Activated T-helper 1 cell treated with anti-CD3 and anti-CD28 coated beads, Interleukin-12 subunit alpha, Interleukin-12 subunit beta, Interleukin-2, Interleukin-4 antibody, amounts not matched to agents 30 ng/mL and 10 ng/mL and 1 ng/mL, durations not matched to agents 14 hours and 24 hours and 36 hours (primary cell): Measurements from ENCODE around the gene STING1. TPM values are rescaled to one million over a fixed set of nuclear protein-coding genes. Genes with fewer than 3 reads are reported as not detected.

ENCODE experiments used
- DNase-seq: peaks from one replicate; pipeline ENCODE4 v3.0.0; 2021; ENCODE audit warnings: low spot score
- H3K27ac Mint-ChIP-seq: one replicate; pipeline ENCODE4 v1.8.0; 2021; ENCODE audit warnings: mild to moderate bottlenecking, mixed read lengths
- H3K27me3 Mint-ChIP-seq: one replicate; pipeline ENCODE4 v1.8.0; 2022; ENCODE audit warnings: mild to moderate bottlenecking, moderate library complexity, mixed read lengths; ENCODE audit not compliant: insufficient read depth
- H3K36me3 Mint-ChIP-seq: one replicate; pipeline ENCODE4 v1.8.0; 2021; ENCODE audit warnings: low read depth, mixed read lengths
- H3K4me1 Mint-ChIP-seq: one replicate; pipeline ENCODE4 v1.8.0; 2021; ENCODE audit warnings: low read depth, mixed read lengths
- H3K4me3 Mint-ChIP-seq: one replicate; pipeline ENCODE4 v1.8.0; 2021; ENCODE audit warnings: mild to moderate bottlenecking, moderate library complexity, mixed read lengths
- H3K9me3 Mint-ChIP-seq: one replicate; pipeline ENCODE4 v1.8.0; 2021; ENCODE audit warnings: mixed read lengths
- intact Hi-C: fragments of 100-400 bp; cut with micrococcal nuclease; formaldehyde crosslinking; loops from one replicate; pipeline ENCODE4 v1.15.1; 2024
- total RNA-seq: library from RNA; stranded (reverse); gene quantifications from 2 replicates; pipeline ENCODE4 v1.2.3, GENCODE V29; 2022

Gene STING1
- total RNA-seq, 1 donor from 2014 or later, result 213 TPM

GRCh38 chr5:139435676-139436075 is 46.9 kb downstream of the STING1 start:
- Mint-ChIP-seq H3K27ac (no peak overlapping the region), H3K4me1 (peaks cover 34% of the 10 kb centered on the region), H3K9me3 (no peaks in the 10 kb centered on the region), H3K36me3 (peaks cover 23% of the 10 kb centered on the region), H3K4me3 (no peak overlapping the region), H3K27me3 (no peaks in the 10 kb centered on the region)
- no peak for DNase-seq
- intact Hi-C loops, result loop anchor here (5.0 kb wide), 1 partner anchor 142 kb away; no protein-coding TSS in a partner anchor

DNA sequence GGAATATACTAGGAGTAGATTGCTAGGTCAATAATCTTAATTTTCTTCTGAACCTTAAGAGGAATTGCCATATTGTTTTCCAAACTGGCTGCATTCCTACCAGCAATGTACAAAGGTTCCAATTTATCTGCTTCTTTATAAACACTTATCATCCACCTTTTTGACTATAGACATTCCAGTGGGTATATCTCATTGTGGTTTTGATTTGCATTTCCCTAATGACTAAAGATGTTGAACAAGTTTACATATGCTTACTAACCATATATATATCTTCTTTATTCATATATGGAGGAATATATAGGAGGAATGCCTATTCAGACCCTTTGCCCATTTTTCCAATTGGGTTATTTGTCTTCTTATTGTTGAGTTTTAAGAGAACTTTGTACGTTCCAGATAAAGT is 50.9 kb downstream of the STING1 start:
- intact Hi-C loops, result no loop called here
- no peak for DNase-seq
- no peak overlapping the region for H3K27ac Mint-ChIP-seq
- peaks cover 10% of the 10 kb centered on the region for H3K4me1 Mint-ChIP-seq
- H3K36me3 Mint-ChIP-seq, result peaks cover 27% of the 10 kb centered on the region
- H3K4me3 Mint-ChIP-seq, result no peak overlapping the region
- H3K9me3 Mint-ChIP-seq, result no peaks in the 10 kb centered on the region
- H3K27me3 Mint-ChIP-seq, result no peaks in the 10 kb centered on the region

- H3K27me3 Mint-ChIP-seq, result no peaks in the 10 kb centered on the region
- intact Hi-C loops, result no loop called here
These were observed 52.5 kb downstream of the STING1 start for GRCh38 chr5:139430015-139430414.

GRCh38 chr5:139426203-139426885 is 56.2 kb downstream of the STING1 start:
- intact Hi-C loops, result no loop called here

More at GRCh38 chr5:139430015-139430414, 52.5 kb downstream of the STING1 start:
- DNase-seq, result no peak
- Mint-ChIP-seq H3K4me3 (no peak overlapping the region), H3K36me3 (peaks cover 34% of the 10 kb centered on the region), H3K9me3 (no peaks in the 10 kb centered on the region), H3K4me1 (peaks cover 10% of the 10 kb centered on the region), H3K27ac (no peak overlapping the region)

More at GRCh38 chr5:139426203-139426885, 56.2 kb downstream of the STING1 start:
- H3K9me3 Mint-ChIP-seq, result no peaks in the 10 kb centered on the region
- no peak for DNase-seq
- no peak overlapping the region for H3K27ac Mint-ChIP-seq
- no peaks in the 10 kb centered on the region for H3K27me3 Mint-ChIP-seq
- no peak overlapping the region for H3K4me3 Mint-ChIP-seq
- peaks cover 42% of the 10 kb centered on the region for H3K36me3 Mint-ChIP-seq
- peaks cover 24% of the 10 kb centered on the region for H3K4me1 Mint-ChIP-seq

Other genes starting within 250 kb of the STING1 start
- gene MATR3, start 189.0 kb downstream of the STING1 start, total RNA-seq, result 232 and 258 TPM in 2 replicates
- gene PAIP2, start 140.9 kb downstream of the STING1 start, total RNA-seq, result 88.4 and 97.3 TPM in 2 replicates
- gene SLC23A1, start 99.5 kb downstream of the STING1 start, total RNA-seq, result 1.4 and 1.5 TPM in 2 replicates
- gene MZB1, start 92.8 kb downstream of the STING1 start, total RNA-seq, result 38.1 and 38.8 TPM in 2 replicates
- gene PROB1, start 87.7 kb downstream of the STING1 start, total RNA-seq, result 9.1 and 9.3 TPM in 2 replicates
- 4.1 and 5.3 TPM in 2 replicates for gene SPATA24, start 78.7 kb downstream of the STING1 start, total RNA-seq
- gene DNAJC18, start 43.2 kb downstream of the STING1 start, total RNA-seq, result 30.0 and 36.3 TPM in 2 replicates
- 1.3 and 1.4 TPM in 2 replicates for gene ECSCR, start 20.0 kb downstream of the STING1 start, total RNA-seq
- gene SMIM33, start 11.8 kb downstream of the STING1 start, total RNA-seq, result 0.29 and 0.39 TPM in 2 replicates
- gene UBE2D2, start 78.6 kb upstream of the STING1 start, total RNA-seq, result 251 and 265 TPM in 2 replicates
- gene CXXC5, start 165.6 kb upstream of the STING1 start, total RNA-seq, result 0.88 and 1.7 TPM in 2 replicates